NCI-H146 treated with DMSO at 0.1 percent for 48 hours (cell line): Measurements from ENCODE around the gene TNNI3K.

Source experiments
- DNase-seq: peaks from one replicate; lab custom pipeline; 2025; ENCODE audit not compliant: unreplicated experiment; lab: John Stamatoyannopoulos, UW

Gene TNNI3K

DNA sequence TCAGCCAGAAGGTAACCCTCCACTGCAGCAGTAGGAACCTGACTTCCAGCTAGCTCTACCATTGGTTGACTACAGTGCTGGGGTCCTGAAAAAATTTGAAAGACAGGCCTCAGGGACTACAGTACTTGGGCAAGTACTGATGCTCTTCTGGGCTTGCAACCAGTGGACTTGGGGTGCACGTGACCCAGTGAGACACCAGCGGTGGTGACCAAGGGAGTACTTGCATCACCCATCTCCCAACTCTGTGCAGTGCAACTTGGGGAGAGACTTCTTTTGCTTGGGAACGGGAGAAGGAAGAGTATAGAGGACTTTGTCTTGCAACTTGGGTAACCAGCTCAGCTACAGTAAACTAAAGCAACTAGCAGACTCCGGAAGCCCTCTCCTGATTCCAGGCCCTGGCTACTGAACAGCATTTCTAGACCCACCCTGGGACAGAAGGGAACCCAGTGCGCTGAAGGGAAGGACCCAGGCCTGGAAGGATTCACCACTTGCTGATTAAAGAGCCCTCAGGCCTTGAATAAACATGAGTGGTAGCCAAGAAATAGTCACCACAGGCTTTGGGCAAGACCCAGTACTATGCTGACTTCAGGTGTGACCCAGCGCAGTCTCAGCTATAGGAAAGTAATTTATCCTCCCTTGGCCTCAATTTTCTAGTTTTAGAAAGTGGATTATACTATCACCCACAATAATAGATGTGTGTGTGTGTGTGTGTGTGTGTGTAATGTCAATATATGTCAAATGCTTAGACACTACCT is 45.6 kb downstream of the TNNI3K start:
- DNase-seq = no peak

DNA sequence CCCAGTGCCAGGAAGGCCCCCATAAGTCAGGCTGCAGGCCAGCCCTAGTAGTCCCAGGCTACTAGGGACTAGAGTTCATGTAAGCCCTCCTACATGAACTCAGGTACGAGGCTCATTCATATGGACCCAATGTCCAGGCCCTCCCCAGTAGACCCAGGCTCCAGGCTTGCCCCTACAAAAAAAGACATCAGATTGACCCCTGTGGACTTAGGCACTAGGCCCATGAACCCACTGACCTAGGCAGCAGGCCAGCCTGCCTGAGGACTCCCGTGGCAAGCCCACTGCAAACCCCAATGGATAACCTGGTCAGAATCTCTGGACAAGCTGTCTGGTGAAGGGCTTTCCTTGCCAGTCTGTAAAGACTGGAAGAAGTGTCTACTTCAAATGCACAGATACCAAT is 51.2 kb downstream of the TNNI3K start:
- no peak for DNase-seq

DNA sequence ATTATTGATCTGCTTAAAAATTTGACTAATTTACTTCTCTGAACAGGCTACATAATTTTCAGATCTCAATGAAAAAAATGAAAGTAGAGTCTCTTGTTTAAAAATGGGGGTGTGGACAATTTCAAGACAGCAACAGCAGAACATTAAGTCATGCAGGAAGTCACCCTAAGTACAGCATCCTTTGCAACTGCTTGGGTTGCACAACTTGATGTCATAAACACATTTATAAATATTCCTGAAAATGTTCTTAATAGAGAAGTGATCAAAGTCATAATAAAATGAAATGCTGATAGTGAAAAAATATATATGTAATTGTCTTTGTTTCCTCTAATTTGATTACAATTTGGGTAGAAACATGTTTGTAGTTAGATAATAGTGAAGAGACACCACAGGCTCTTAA is 79.3 kb downstream of the TNNI3K start:
- no peak for DNase-seq

DNA sequence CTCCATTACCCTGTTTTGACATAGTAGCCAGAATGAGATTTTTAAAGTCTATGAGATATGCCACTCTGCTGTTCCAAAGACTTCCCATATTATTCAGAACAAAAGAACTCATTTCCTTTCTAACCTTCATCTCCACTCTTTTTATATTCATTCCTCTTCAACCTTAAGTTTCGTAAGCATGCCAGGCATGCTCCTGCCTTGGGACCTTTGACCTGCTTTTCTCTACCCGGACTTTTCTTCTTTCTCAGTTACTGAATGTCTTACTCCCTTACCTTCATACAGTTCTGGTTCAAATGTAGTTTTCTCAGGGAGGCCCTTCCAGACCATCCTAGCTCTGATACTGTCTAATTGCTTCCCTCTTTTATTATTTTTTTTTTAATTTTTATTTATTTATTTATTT is 81.1 kb downstream of the TNNI3K start:
- DNase-seq = no peak

DNA sequence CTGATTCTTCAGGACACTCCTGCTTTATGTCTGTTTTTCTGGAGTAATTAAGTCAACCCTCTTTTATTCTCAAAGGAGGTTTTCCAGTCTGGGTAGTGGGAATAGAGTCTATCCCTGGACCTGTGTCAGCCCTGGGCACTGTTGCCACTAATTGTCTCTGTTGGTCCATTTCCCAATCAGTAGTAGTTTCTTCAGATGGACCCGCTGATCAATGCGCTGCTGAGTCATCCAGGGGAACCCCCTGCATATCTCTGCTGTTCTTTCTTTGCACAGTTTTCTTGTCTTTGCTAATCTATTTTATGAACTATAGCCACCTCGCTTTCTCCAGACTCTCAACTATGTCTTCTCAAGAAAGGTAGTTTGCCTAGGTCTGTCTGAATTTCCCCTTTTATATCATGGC is 82.5 kb downstream of the TNNI3K start:
- no peak for DNase-seq

DNA sequence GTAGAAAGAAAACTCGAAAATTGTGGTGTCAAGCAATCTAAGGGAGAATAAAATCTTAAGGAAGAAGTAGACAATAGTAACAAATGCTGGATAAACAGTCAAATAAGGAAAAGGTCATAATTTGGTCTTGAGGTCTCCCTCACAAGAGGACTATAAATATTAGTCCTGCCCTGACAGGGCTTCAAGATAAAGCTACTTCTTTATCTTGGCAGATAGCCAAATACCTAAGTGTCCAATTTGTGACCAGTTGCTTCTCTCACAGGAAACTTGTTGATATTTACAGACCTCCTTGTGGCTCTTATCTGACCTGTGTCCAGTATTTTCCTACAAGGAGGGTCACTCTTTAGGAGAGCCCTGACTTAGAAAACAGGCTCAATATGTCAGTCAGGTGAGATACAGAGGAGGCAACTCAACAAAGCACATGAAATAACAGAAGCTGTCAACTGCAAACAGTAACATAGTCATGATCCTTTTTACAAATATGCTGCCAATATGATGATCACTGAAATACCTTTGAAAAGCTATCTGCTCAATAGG is 88.8 kb downstream of the TNNI3K start:
- DNase-seq = no peak

DNA sequence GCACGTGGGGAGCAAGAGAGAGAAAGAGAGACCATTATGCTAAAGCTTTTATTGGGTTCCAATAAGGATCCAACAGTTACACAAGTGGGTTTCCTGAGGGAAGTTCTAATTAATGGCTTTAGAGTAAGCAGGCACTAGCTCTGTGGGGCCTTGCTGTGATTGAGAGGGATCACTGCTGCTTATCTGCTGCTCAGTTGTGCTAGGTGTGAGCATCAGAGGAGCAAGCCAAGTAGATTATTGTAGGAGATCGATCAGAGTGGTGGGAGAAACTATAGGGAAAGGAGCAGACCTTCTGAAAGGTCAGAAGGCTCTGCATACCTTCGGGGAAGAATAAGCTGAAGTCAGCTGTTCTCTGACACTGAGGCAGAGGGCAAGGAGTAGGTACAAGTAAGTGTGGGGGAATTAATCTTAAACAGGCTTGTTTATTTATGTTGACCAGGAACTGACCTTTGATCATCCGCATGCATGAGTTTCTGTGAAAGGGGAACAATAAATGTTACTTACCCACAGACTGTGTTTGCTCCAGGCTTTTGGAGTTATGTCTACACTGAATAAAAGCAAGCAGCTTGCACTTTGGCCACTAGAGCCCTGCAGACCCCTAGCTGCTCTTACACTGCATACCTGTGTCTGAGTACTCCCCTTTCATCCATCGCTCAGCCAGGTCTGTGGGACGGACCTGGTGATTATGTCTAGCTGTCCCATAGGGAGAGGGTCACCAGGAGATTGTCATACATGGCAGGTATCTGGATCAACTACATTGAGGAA is 89.7 kb downstream of the TNNI3K start:
- no peak for DNase-seq

DNA sequence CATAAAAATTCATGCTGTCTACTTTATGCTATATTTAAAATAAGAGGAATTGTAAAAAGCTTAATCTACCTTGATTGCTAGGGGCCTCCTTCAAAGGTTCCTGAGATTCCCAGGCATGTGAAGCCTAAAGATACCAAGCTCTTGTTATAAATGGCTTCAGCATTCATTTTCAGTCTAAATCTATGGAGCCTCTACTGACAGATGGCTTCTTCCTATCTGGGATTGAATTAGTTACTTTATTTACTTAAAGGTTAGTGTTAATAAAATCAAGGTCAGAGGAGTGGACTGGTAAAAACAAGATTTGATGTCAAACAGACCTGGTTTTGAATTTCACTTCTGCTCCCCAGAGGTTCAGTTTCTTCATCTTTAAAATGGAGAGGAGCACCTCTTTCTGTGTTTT is 93.7 kb downstream of the TNNI3K start:
- no peak for DNase-seq

DNA sequence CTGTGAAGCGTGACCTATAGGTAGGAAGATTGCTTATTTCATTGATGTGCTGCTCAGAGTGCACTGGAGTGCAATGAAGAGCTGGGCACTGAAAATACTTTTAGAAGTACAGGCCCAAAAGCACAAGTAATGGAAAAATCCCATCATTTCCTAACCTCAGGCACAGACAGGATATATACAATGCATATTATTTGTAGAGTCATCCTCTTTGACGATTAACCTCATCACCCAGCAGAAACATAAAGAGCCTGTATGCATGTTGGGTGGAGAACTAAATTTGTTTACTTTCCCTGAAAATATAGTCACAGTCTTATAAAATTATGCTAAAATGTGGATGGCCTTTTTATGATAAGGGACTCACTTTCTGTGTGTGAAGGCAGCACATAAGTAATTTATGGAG is 98.1 kb downstream of the TNNI3K start:
- no peak for DNase-seq

DNA sequence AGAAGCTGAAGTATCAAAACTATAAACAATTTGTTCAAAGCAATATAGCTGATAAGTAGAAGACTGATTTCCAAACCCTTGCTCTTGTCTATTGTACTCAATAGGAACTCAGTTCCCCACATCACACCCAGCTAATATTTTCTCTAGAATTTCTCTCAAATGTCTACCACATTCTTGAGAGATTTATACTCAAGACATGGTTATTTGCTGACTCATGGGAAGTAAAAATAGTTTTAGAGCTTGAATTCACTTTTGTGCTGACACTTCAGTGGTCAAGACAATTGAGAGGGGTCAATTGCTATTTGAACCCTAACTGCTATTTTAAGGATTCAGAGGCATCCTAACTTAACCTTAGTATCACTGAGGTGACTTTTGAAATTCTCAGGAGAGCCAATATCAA is 99.0 kb downstream of the TNNI3K start:
- no peak for DNase-seq

DNA sequence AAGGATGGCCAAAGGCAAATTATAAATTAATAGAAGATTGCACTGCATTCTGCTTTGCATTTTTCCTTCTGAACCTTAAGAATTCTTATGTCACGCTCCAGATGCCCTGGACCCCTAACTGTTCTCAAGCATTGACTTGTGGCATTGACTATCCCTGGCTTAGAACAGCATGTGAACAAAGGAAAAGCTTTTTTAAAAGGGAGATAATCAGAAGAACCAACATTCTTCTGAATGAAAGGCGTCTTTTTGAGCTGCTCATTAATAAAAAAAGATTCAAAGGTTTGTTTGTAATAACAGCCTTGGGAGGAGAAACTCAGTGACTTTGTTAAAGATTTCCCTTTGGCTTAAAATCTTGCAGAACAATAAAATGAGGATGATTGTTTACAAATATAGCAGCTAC is 105.5 kb downstream of the TNNI3K start:
- DNase-seq = no peak

DNA sequence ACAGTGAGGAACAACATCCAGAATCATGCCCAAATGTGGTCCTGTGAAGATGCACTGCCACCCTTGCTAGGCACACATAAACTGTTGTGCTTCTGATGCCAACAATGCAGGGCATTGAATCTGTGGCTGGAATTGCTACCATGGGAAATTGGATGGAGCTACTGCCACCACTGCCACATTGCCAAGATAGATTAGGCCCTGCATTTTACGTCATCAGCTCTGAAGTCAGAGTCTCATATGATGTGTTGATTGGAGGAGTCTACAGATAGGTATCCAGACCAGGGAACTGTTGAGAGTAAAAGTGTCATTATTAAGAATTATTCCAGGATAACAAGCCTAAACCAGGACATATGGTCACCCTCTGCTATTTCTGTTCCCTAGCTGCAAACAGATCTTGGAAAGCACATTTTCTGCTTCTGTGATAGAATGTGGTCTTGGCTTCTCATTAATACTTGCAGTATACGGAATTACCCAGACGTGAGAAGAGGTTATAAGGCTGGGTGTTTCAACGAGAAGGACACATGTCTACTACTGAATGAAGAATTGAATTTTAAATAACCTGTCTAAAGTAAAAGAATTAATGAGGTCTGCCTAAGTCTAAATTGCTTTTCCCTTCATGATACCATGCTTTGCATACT is 106.6 kb downstream of the TNNI3K start:
- DNase-seq = no peak

DNA sequence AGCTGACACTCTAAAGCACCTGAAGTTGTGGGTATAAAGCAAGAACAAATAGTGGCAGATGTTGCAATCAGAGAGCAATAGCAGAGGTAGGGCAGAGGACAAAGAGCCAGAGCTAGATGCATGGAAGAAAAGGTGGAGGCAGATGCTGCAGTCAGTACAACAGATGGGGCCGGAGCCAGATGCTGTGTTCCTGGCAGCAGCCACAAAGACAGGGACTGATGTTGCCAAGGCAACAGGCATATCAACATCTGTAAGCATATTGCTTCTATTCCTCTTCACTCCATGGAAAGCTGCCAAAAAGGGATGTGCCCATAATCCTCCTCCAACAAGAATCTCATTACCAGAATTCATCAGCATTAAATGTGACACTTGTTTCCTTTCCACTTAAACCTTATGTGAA is 108.0 kb downstream of the TNNI3K start:
- peak; percentile 57 for DNase-seq

DNA sequence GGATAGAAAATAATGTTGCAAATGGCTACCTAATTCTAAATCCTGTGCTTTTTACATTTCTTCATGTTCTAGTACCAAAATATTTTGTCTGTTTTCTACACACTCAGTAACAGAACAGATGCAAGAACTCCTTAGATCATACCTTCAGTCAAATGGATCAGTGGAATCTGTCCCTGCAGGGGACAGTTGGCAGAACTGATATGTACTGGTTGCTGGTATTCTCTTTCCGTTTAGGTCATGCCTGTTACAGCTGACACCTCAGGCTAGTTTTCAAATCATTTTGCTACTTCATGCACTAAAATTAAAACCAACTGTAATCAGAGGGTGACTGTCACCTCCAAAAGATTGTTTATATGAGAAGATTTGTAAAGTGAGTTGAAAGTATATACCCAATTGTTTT is 109.2 kb downstream of the TNNI3K start:
- no peak for DNase-seq

DNA sequence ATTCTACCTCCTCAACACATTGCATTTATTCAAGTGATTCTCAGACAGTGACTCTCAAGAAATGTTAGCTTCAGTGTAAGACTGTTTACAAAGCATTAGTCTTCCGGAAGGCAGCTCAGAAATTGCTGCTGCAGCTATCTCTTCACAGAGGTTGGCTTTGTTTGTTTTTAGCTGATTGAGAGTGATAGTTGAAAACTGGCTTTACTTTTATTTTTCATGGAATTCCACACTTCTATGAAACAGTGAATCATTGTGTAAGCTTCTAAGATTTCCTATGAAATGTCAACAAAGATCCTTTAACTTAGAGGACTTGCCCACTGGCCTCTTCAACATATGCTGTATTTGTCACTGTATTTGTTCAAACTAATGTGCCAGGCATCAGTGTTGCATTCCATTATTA is 121.3 kb downstream of the TNNI3K start:
- DNase-seq = no peak

DNA sequence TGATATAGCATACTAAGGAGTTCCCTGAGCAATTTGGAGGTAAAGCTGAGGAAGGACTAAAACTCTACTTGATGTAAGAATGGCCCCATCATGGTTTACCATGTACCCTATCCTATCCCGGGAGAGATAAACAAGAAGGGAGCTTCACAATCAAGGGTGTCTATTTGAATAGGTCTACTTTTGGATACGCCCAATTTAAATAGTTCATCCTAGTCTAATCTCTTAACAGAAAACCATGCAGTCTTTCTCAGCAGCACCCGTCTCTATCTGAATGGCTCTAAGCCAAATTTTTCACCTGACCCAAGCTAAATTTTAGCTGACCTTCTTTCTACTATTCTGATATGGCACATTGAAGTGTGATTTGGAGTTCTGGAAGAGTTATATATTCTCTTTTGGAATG is 122.0 kb downstream of the TNNI3K start:
- peak; percentile 6 for DNase-seq

DNA sequence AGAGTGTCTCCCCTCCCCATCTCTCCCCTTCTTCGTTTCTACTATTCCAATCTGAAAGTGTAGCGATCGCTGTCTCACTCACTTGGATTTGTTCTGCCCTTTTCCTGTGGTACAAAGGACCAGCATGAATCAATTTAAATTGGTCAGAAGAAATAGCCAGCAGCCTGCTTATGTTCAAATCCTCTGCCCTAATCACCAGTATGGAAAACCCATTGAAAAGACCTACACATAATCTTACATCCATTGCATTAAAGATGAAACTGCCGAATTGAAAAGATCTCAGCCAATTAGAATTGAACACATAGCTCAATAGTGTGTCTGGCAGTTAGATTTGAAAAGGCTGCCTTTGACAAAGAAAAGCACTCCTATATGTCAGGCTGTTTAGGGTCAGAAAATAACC is 122.6 kb downstream of the TNNI3K start:
- peak; percentile 62 for DNase-seq

DNA sequence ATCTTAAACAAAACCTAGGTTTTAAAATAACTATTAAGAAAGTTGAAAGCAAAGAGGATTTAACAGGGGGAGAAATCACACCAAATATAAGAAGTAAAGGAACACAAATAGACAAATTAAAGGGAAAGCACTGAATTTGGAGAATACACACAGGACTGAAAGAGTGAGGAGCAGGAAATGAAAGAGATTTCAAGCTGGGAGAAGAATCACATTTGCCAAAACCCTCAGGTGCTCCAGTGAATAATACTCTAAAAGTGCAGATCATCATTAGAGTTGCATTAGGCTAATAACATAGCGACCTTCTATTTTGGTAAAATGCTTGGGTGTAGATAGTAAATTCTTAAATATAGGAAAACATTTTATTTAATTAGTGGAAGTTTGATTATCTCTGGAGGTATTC is 127.5 kb downstream of the TNNI3K start:
- DNase-seq = no peak

DNA sequence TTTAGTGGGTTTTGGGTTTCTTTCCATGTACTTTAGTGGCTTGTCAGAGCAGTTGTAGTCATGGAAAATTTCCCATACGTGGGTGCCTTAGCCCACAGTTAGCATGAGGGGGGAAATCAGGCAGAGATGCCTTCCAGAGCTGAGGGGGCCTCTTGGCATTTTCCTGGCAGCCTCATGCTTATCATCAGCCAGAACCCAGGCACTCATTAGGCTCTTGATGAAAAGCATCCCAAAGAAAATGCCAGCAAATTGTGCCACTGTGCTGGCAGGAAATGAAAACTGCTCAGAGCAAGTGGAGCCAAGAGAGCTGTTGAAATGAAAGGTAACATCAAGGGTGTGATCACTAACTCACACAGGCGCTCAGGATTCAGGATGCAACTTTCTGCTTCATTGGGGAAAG is 128.0 kb downstream of the TNNI3K start:
- DNase-seq = no peak

DNA sequence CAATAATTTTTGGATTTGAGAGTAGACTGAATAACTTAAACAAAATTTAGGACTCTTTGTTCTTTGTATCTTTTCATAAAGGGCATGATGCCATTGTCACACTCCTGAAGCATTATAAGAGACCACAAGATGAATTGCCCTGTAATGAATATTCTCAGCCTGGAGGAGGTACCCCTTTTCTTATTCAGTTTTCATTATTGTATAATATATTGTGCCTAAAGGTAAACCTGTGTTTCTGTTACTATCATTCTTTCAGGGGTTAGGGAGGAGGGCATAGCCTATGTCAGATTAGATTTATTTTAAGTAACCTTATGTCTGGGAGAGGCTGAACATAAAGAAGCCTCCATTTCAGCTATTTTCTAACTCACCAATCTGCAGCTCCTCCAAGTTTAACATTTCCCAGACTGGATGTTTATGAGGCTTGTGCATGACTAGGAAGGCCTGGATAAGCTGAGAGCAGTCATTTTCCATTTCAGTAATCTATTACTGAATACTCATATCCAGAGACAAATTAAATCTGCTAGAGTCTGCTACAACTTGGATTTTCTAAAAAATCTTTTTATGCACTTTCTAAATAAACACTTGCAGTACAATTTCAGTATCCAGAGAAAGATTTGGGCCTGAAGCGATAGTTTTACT is 132.1 kb downstream of the TNNI3K start:
- DNase-seq = no peak

DNA sequence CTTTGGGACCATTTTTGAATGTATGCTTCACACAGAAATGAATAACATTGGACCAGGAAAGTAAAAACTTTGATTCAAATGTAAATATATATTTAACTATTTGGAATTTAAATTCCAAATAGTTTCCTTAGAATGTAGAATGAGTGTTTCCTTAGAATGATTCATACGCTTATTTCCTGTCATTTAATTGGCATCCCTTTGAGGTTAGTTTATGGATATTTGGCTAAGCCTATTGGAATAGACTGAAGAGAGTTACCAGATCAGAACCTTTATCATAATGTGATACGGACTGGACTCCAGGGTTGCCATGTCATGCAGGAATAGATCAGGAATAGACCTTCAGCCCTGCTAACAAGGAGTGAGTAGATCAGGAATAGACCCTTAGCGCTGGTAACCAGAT is 133.1 kb downstream of the TNNI3K start:
- no peak for DNase-seq

DNA sequence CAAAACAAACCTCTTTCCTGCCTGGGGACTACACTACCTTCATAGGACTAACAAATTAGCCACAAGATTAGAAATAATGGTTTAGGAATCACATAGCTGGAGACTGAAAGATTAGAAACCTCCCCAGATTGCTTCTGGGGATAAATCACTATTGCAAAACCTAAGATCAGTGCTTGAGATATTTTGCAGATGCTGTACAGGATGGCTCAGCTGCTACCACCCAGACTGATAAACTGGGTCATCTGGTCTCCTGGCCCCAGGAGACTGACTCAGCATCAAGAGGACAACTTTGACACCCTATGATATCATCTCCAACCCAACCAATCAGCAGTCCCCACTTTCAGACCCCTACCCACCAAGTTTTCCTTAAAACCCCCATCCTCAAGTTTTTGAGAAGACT is 140.2 kb downstream of the TNNI3K start:
- DNase-seq = no peak
